HG02938 (cell line): ENCODE data around the gene FPGS.
"Not testable (repeated sequence)": the region's sequence is repeated elsewhere in the genome, so short reads cannot be mapped to it uniquely, and the experiment has no call there.

ENCODE experiments used
- ATAC-seq: cut with Tn5 transposase; IDR thresholded peaks from one replicate; pipeline ENCODE4 v1.9.1; 2021; ENCODE audit warnings: mild to moderate bottlenecking, moderate library complexity; ENCODE audit not compliant: unreplicated experiment

Gene FPGS

GRCh38 chr9:127770583-127770904 is 32.1 kb upstream of the FPGS start:
- ATAC-seq: no peak

GRCh38 chr9:127770905-127771569 is 31.6 kb upstream of the FPGS start:
- peak; percentile 77 for ATAC-seq

GRCh38 chr9:127771570-127772189 is 31.0 kb upstream of the FPGS start:
- ATAC-seq: no peak

GRCh38 chr9:127772603-127773002 is 30.1 kb upstream of the FPGS start:
- ATAC-seq: no peak

- no peak for ATAC-seq
These were observed 29.4 kb upstream of the FPGS start for GRCh38 chr9:127773272-127773671.

- ATAC-seq: no peak
These were observed 28.7 kb upstream of the FPGS start for GRCh38 chr9:127773981-127774380.

- no peak for ATAC-seq
These were observed 26.3 kb upstream of the FPGS start for GRCh38 chr9:127776195-127776923.

GRCh38 chr9:127776924-127777289 is 25.8 kb upstream of the FPGS start:
- no peak for ATAC-seq

- ATAC-seq: no peak
These were observed 25.2 kb upstream of the FPGS start for GRCh38 chr9:127777368-127777980.

- ATAC-seq: no peak
These were observed 24.2 kb upstream of the FPGS start, which contains the start of gene SH2D3C for GRCh38 chr9:127778280-127779135. SH2D3C (minus strand) TSS chr9:127778666; CDS start chr9:127778627, 39 bp downstream.

GRCh38 chr9:127779136-127779981 is 23.3 kb upstream of the FPGS start:
- ATAC-seq: peak; percentile 35

GRCh38 chr9:127780126-127780885 is 22.4 kb upstream of the FPGS start:
- ATAC-seq: no peak

GRCh38 chr9:127780909-127781308 is 21.8 kb upstream of the FPGS start:
- ATAC-seq: not testable (repeated sequence)

GRCh38 chr9:127781806-127782205 is 20.9 kb upstream of the FPGS start:
- no peak for ATAC-seq

GRCh38 chr9:127783111-127784008 is 19.3 kb upstream of the FPGS start:
- no peak for ATAC-seq

- ATAC-seq: peak; percentile 37
These were observed 17.4 kb upstream of the FPGS start for GRCh38 chr9:127785023-127785932.
